ENCODE data around the gene ZNF664.

ZNF664 gene

GRCh38 chr12:123982269-123982668 lies 9.3 kb downstream of the ZNF664 start:
- H3K9me3 Mint-ChIP-seq: no peaks in the 10 kb centered on the region
- H3K27ac Mint-ChIP-seq: no peak overlapping the region
- H3K27me3 Mint-ChIP-seq: no peaks in the 10 kb centered on the region
- no peak overlapping the region for H3K4me3 Mint-ChIP-seq
- H3K4me1 Mint-ChIP-seq (ENCODE audit: low read depth): peaks cover 23% of the 10 kb centered on the region
- intact Hi-C loops (cut with micrococcal nuclease): loop anchor here (10.0 kb wide), 1 partner anchor 177 kb away; no protein-coding TSS in a partner anchor
- peaks cover 49% of the 10 kb centered on the region for H3K36me3 Mint-ChIP-seq (ENCODE audit: low read depth)

- peaks cover 23% of the 10 kb centered on the region for H3K4me1 Mint-ChIP-seq (ENCODE audit: low read depth)
Observed at GRCh38 chr12:123983822-123984485, 10.9 kb downstream of the ZNF664 start.

GRCh38 chr12:123984903-123985302 lies 11.9 kb downstream of the ZNF664 start:
- Mint-ChIP-seq H3K4me1 (ENCODE audit: low read depth) (peaks cover 25% of the 10 kb centered on the region), H3K27ac (no peak overlapping the region), H3K27me3 (no peaks in the 10 kb centered on the region), H3K9me3 (no peaks in the 10 kb centered on the region), H3K4me3 (no peak overlapping the region), H3K36me3 (ENCODE audit: low read depth) (peaks cover 59% of the 10 kb centered on the region)
- intact Hi-C loops (cut with micrococcal nuclease): loop anchor here (1.0 to 10.0 kb wide), 2 partner anchors 80 to 180 kb away; no protein-coding TSS in a partner anchor

More at GRCh38 chr12:123983822-123984485, 10.9 kb downstream of the ZNF664 start:
- Mint-ChIP-seq H3K36me3 (ENCODE audit: low read depth) (peaks cover 57% of the 10 kb centered on the region), H3K27me3 (no peaks in the 10 kb centered on the region), H3K9me3 (no peaks in the 10 kb centered on the region), H3K4me3 (no peak overlapping the region), H3K27ac (peak overlapping the region; percentile 50)
- intact Hi-C loops (cut with micrococcal nuclease): loop anchor here (1.0 to 10.0 kb wide), 2 partner anchors 79 to 179 kb away; no protein-coding TSS in a partner anchor

- H3K36me3 Mint-ChIP-seq (ENCODE audit: low read depth): peaks cover 74% of the 10 kb centered on the region
- no peak overlapping the region for H3K27ac Mint-ChIP-seq
- H3K27me3 Mint-ChIP-seq: no peaks in the 10 kb centered on the region
- H3K4me3 Mint-ChIP-seq: no peak overlapping the region
- H3K4me1 Mint-ChIP-seq (ENCODE audit: low read depth): peaks cover 34% of the 10 kb centered on the region
- H3K9me3 Mint-ChIP-seq: no peaks in the 10 kb centered on the region
- intact Hi-C loops (cut with micrococcal nuclease): loop anchor here (10.0 kb wide), 1 partner anchor 182 kb away; no protein-coding TSS in a partner anchor
Observed at GRCh38 chr12:123986374-123986965, 13.5 kb downstream of the ZNF664 start.

- Mint-ChIP-seq H3K36me3 (ENCODE audit: low read depth) (peaks cover 76% of the 10 kb centered on the region), H3K9me3 (no peaks in the 10 kb centered on the region), H3K27ac (no peak overlapping the region), H3K4me1 (ENCODE audit: low read depth) (peaks cover 32% of the 10 kb centered on the region), H3K4me3 (no peak overlapping the region), H3K27me3 (no peaks in the 10 kb centered on the region)
- intact Hi-C loops (cut with micrococcal nuclease): loop anchor here (10.0 kb wide), 1 partner anchor 182 kb away; no protein-coding TSS in a partner anchor
Observed at GRCh38 chr12:123987022-123987421, 14.0 kb downstream of the ZNF664 start.

- peaks cover 22% of the 10 kb centered on the region for H3K4me1 Mint-ChIP-seq (ENCODE audit: low read depth)
- no peaks in the 10 kb centered on the region for H3K9me3 Mint-ChIP-seq
- intact Hi-C loops (cut with micrococcal nuclease): loop anchor here (10.0 kb wide), 1 partner anchor 184 kb away; no protein-coding TSS in a partner anchor
- no peaks in the 10 kb centered on the region for H3K27me3 Mint-ChIP-seq
- no peak overlapping the region for H3K4me3 Mint-ChIP-seq
- no peak overlapping the region for H3K27ac Mint-ChIP-seq
- H3K36me3 Mint-ChIP-seq (ENCODE audit: low read depth): peaks cover 82% of the 10 kb centered on the region
Observed at GRCh38 chr12:123989168-123989567, 16.2 kb downstream of the ZNF664 start.

- intact Hi-C loops (cut with micrococcal nuclease): loop anchor here (10.0 kb wide), 1 partner anchor 185 kb away; no protein-coding TSS in a partner anchor
- peaks cover 79% of the 10 kb centered on the region for H3K36me3 Mint-ChIP-seq (ENCODE audit: low read depth)
- no peaks in the 10 kb centered on the region for H3K27me3 Mint-ChIP-seq
- no peaks in the 10 kb centered on the region for H3K9me3 Mint-ChIP-seq
- no peak overlapping the region for H3K27ac Mint-ChIP-seq
- H3K4me1 Mint-ChIP-seq (ENCODE audit: low read depth): peaks cover 20% of the 10 kb centered on the region
- no peak overlapping the region for H3K4me3 Mint-ChIP-seq
Observed at GRCh38 chr12:123989753-123990152, 16.7 kb downstream of the ZNF664 start.

- peaks cover 82% of the 10 kb centered on the region for H3K36me3 Mint-ChIP-seq (ENCODE audit: low read depth)
- H3K9me3 Mint-ChIP-seq: no peaks in the 10 kb centered on the region
- no peak overlapping the region for H3K4me3 Mint-ChIP-seq
- H3K27ac Mint-ChIP-seq: no peak overlapping the region
- intact Hi-C loops (cut with micrococcal nuclease): no loop called here
- no peaks in the 10 kb centered on the region for H3K27me3 Mint-ChIP-seq
- H3K4me1 Mint-ChIP-seq (ENCODE audit: low read depth): peaks cover 20% of the 10 kb centered on the region
Observed at GRCh38 chr12:123990511-123990910, 17.5 kb downstream of the ZNF664 start.

GRCh38 chr12:123991372-123991951 lies 18.4 kb downstream of the ZNF664 start:
- no peak overlapping the region for H3K27ac Mint-ChIP-seq
- intact Hi-C loops (cut with micrococcal nuclease): no loop called here
- no peaks in the 10 kb centered on the region for H3K27me3 Mint-ChIP-seq
- H3K36me3 Mint-ChIP-seq (ENCODE audit: low read depth): peaks cover 86% of the 10 kb centered on the region
- H3K4me3 Mint-ChIP-seq: no peak overlapping the region
- H3K4me1 Mint-ChIP-seq (ENCODE audit: low read depth): peaks cover 14% of the 10 kb centered on the region
- no peaks in the 10 kb centered on the region for H3K9me3 Mint-ChIP-seq

- Mint-ChIP-seq H3K36me3 (ENCODE audit: low read depth) (peaks cover 85% of the 10 kb centered on the region), H3K9me3 (no peaks in the 10 kb centered on the region), H3K27me3 (no peaks in the 10 kb centered on the region), H3K27ac (no peak overlapping the region), H3K4me1 (ENCODE audit: low read depth) (peaks cover 11% of the 10 kb centered on the region), H3K4me3 (no peak overlapping the region)
- intact Hi-C loops (cut with micrococcal nuclease): no loop called here
Observed at GRCh38 chr12:123992118-123992825, 19.3 kb downstream of the ZNF664 start.

- peaks cover 6% of the 10 kb centered on the region for H3K4me1 Mint-ChIP-seq (ENCODE audit: low read depth)
- no peak overlapping the region for H3K27ac Mint-ChIP-seq
- intact Hi-C loops (cut with micrococcal nuclease): no loop called here
- H3K27me3 Mint-ChIP-seq: no peaks in the 10 kb centered on the region
- H3K4me3 Mint-ChIP-seq: no peak overlapping the region
- no peaks in the 10 kb centered on the region for H3K9me3 Mint-ChIP-seq
- H3K36me3 Mint-ChIP-seq (ENCODE audit: low read depth): peaks cover 76% of the 10 kb centered on the region
Observed at GRCh38 chr12:123995023-123995748, 22.2 kb downstream of the ZNF664 start.

- Mint-ChIP-seq H3K27ac (no peak overlapping the region), H3K36me3 (ENCODE audit: low read depth) (peaks cover 62% of the 10 kb centered on the region), H3K4me3 (no peak overlapping the region), H3K9me3 (no peaks in the 10 kb centered on the region), H3K27me3 (no peaks in the 10 kb centered on the region), H3K4me1 (ENCODE audit: low read depth) (no peaks in the 10 kb centered on the region)
- intact Hi-C loops (cut with micrococcal nuclease): no loop called here
Observed at GRCh38 chr12:123996581-123996980, 23.6 kb downstream of the ZNF664 start.

GRCh38 chr12:123997033-123997822 lies 24.2 kb downstream of the ZNF664 start:
- Mint-ChIP-seq H3K4me3 (no peak overlapping the region), H3K27me3 (no peaks in the 10 kb centered on the region), H3K36me3 (ENCODE audit: low read depth) (peaks cover 56% of the 10 kb centered on the region), H3K27ac (no peak overlapping the region), H3K4me1 (ENCODE audit: low read depth) (no peaks in the 10 kb centered on the region), H3K9me3 (no peaks in the 10 kb centered on the region)
- intact Hi-C loops (cut with micrococcal nuclease): no loop called here
